SK-MEL-5 (cell line): ENCODE results near the gene SLC26A8. TPM values are rescaled to one million over a fixed set of nuclear protein-coding genes. Genes with fewer than 3 reads are reported as not detected.
"Not testable (repeated sequence)": the region's sequence is repeated elsewhere in the genome, so short reads cannot be mapped to it uniquely, and the experiment has no call there.

Experiments used
- DNase-seq: peaks from one replicate; pipeline ENCODE4 v3.0.0-alpha.2; 2016; ENCODE audit warnings: low read depth, low spot score
- in situ Hi-C: cut with HindIII; loops from 2 replicates; pipeline ENCODE4 v1.10.0; 2016; ENCODE audit warnings: low sequenced_read_pairs, high pct_unique_total_duplicates, low pct_unique_long_range_greater_than_20kb
- total RNA-seq: library from RNA; depleted of rRNA; stranded (reverse); fragments of >200 nt; shearing (Covaris generic); gene quantifications from 2 replicates; pipeline ENCODE4 v1.2.3, GENCODE V29; 2014

SLC26A8 gene
- total RNA-seq, 1 experiment from 2014 or later = not detected

DNA sequence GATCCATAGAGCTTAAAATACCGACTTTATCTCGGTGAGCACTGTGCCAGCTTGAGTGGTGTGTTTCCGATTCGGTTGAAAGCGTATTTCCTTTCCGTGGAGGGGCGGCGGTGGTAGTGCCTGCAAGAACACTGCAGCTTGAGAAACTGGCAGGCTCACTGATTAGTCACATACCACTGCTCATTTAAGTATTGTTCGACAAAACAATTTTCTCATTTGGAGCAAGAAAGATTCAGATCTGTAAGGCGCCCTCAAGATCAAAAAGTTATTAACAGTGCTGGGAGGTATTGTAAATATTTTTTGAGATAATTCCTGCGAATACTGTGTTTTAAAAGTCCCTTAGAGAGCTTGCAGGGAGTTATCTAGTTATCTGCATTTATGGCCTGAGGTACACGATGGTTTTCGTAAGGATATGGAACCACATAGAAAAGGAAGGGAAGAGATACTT lies 4.5 kb upstream of the SLC26A8 start:
- in situ Hi-C loops = no loop called here
- peak; percentile 57 for DNase-seq

GRCh38 chr6:36028088-36028876 lies 3.8 kb upstream of the SLC26A8 start:
- in situ Hi-C loops = no loop called here
- peak; percentile 21 for DNase-seq

GRCh38 chr6:36027501-36028087 lies 3.2 kb upstream of the SLC26A8 start, which contains the start of gene MAPK14:
Gene MAPK14, plus strand, starts transcription at chr6:36027808. Its CDS starts 350 bp downstream, at chr6:36028158.
- in situ Hi-C loops = no loop called here
- peak; percentile 100 for DNase-seq

- DNase-seq = no peak
- in situ Hi-C loops = no loop called here
Observed at GRCh38 chr6:36025932-36026327, 1.5 kb upstream of the SLC26A8 start.

- in situ Hi-C loops = no loop called here
Observed at GRCh38 chr6:36025260-36025931, 955 bp upstream of the SLC26A8 start.

DNA sequence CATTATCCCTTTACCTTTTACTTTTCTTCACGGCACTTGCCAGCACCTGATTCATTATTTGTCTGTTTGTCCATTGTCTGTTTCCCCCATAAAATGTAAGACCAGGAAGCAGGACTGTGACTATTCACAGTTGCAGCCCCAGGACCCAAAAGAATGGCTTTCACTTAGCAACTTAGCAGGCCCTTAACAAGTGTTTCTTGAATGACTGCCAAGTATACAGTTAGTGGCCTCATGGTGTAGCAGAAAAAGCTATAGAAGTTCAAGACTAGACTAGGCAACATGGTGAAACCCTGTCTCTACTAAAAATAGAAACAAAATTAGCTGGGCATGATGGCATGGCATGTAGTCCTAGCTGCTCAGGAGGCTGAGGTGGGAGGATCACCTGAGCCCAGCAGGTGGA lies 4.3 kb downstream of the SLC26A8 start:
- in situ Hi-C loops = no loop called here
- DNase-seq = no peak

More at GRCh38 chr6:36025260-36025931, 955 bp upstream of the SLC26A8 start:
- no peak for DNase-seq

GRCh38 chr6:36019167-36019566 lies 5.3 kb downstream of the SLC26A8 start:
- DNase-seq = no peak
- in situ Hi-C loops = no loop called here

DNA sequence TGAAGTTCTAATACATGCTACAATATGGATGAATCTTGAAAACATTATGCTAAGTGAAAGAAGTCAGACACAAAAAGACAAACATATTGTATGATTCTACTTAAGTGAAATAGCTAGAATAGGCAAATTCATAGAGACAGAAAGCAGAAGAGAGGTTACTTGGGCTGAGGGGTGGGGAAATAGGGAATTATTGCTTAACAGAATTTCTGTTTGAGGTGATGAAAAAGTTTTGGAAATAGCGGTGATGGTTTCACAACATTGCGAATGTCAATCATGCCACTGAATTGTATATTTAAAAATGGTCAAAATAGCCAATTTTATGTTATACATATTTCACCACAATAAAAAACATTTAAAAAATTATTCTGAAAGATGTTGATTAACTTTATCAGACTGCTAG lies 6.1 kb downstream of the SLC26A8 start:
- in situ Hi-C loops = no loop called here
- no peak for DNase-seq

GRCh38 chr6:36015666-36016065 lies 8.8 kb downstream of the SLC26A8 start:
- in situ Hi-C loops = no loop called here
- DNase-seq = no peak

DNA sequence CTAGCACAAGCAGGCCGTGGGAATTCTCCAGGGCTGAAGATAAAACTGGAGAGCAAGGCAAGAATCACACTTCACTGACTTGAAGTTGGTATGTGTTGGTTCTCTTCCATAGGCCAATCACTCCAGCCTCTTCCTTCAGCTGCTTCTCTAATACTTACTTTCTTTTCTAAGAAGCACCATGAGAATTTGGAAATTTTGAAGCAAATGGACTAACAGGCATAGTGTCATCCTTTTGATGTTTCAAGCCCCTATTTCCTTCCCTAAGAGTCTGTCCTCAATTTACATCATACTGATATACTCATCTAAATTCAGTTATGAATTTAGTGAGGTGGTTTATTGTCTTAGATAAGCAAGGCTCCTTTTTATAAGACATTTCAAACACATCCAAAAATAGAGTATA lies 24.0 kb downstream of the SLC26A8 start:
- in situ Hi-C loops = no loop called here
- no peak for DNase-seq

DNA sequence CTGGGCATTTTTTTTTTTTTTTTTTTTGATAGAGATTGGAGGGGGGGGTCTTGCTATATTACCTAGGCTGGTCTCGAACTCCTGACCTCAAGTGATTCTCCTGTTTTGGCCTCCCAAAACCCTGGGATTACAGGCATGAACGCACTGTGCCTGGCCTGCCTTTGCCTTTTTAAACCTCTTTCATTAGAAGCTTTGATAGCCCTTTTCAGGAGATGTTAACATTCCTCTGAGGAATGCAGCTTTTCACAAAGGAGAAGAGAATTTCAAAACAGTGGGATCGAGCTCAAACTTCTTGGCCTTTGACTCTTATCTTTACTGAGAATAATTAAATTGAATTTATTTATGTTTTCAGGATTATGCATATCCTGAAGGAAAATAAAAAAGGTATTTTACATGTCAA lies 31.3 kb downstream of the SLC26A8 start:
- in situ Hi-C loops = no loop called here

DNA sequence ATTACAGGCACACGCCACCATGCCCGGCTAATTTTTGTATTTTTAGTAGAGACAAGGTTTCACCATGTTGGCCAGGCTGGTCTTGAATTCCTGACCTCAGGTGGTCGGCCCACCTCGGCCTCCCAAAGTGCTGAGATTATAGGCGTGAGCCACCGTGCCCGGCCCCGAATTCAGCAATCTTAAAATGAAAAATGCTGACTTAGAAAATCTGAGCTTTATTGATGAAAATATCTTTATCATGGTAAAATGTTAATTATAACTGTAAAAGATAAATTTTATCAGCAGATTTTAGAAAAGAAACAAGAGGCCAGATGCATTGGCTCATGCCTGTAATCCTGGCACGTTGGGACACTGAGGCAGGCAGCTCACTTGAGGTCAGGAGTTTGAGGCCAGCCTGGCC lies 36.4 kb downstream of the SLC26A8 start:
- DNase-seq, in situ Hi-C loops: not testable (repeated sequence)

More for the DNA sequence above, 31.3 kb downstream of the SLC26A8 start:
- no peak for DNase-seq

DNA sequence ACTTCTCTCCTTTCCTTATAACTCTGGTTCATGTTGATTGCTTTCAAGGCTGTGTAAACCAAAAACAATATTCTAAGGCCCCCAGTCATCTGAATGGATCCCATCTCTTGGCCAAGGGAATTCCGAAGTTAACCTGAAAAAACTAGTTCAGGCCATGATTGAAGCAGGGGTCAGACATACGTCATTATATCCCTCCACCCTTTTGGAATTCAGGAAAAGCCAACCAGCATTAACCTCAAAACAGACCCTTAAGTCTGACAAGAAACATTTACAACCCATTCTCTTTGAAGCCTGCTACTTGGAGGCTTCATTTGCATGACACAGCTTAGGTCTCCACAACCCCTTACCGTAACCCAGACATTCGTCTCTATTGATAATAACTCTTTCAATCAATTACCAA lies 39.7 kb downstream of the SLC26A8 start:
- DNase-seq = no peak
- in situ Hi-C loops = no loop called here

DNA sequence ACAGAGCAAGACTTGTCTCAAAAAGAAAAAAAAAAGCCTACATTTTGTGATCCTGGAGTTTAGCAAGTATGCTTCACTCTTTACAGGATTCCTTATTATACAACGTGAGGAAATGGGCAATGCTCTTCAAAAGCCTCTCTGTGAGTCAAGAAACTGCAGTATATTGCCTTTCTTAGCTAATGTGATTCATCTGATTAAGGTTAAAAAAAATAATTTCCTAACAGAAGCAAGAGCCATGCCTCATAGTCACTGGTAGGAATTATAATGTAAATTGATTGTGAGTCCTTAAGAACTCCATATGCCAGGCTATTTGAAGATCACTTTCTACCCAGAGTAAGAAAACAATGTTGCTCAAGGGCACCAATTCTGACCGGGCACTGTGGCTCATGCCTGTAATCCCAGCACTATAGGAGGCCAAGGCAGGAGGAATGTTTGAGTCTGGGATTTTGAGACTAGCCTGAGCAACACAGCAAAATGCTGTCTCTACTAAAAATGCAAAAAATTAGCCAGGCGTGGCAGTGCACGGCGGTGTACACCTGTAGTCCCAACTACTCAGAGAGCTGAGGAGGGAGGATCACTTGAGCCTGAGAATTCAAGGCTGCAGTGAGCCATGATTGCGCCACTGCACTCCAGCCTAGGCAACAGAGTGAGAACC lies 43.3 kb downstream of the SLC26A8 start:
- DNase-seq = no peak
- in situ Hi-C loops = no loop called here

- in situ Hi-C loops, DNase-seq: not testable (repeated sequence)
Observed at GRCh38 chr6:35980126-35980525, 44.3 kb downstream of the SLC26A8 start.

DNA sequence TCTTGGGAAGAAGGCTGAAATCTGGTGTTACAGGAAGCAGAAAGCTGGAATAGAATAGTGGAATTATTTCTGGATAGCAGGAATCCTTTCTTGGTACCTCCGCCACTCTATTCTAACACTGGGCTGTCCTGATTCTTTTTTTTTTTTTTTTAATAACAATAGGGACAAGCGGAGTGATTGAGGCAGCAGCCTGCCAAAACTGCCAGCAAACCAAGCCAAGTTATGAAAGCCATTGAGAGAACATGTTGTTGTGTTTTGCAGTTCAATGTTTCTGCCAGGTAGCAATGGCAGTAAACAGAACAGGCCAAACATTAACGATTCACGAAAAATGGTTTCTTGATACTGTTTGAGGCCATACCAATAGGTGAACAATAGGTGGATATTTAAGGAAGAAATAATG lies 47.1 kb downstream of the SLC26A8 start:
- no peak for DNase-seq
- in situ Hi-C loops = no loop called here

DNA sequence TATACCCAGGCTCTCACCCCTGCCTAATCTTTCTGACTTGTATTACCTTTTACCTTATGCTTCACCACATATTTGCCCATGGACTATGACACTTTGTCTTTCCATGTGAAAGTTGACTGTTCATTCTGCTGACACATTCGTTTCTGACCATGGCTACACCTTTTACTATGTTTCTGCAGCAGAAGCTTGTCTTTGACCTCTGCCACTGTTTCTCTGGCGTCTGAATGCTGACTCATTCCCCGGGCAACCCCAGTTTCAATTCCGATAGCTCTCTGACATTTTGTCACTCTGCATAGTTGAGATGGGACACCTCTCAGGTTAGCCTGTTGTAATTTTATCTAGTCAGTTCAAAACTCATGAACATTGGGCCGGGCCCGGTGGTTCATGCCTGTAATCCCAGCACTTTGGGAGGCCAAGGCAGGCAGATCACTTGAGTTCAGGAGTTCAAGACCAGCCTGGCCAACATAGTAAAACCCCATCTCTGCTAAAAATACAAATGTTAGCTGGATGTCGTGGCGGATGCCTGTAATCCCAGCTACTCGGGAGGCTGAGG lies 50.7 kb downstream of the SLC26A8 start:
- in situ Hi-C loops = no loop called here
- DNase-seq = no peak
